ENCODE results near the gene IRF2.
"Not testable (repeated sequence)": the region's sequence is repeated elsewhere in the genome, so short reads cannot be mapped to it uniquely, and the experiment has no call there.

IRF2 gene

GRCh38 chr4:184343502-184344177 lies 130.7 kb downstream of the IRF2 start:
- H3K4me3 ChIP-seq (ENCODE audit: low read length): no peak overlapping the region
- DNase-seq (ENCODE audit: low read depth, low spot score): no peak

DNA sequence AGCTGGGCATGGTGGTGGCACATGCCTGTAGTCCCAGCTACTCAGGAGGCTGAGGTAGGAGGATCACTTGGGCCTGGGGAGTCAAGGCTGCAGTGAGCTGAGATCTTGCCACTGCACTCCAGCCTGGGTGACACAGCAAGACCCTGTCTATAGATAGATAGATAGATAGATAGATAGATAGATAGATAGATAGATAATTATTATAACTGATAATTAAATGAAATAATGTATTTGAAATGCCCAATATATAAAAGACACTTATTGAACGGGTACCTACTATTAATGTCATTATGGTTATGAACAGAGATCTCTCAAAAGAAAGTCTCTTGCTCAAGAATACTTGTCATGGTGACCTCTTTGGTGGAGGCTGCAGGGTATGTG lies 131.5 kb downstream of the IRF2 start:
- not testable (repeated sequence) for DNase-seq (ENCODE audit: low read depth, low spot score); H3K4me3 ChIP-seq (ENCODE audit: low read length)

- H3K4me3 ChIP-seq (ENCODE audit: low read length): no peak overlapping the region
- no peak for DNase-seq (ENCODE audit: low read depth, low spot score)
Measured at GRCh38 chr4:184342167-184342856, 132.0 kb downstream of the IRF2 start.

GRCh38 chr4:184339398-184340193 lies 134.8 kb downstream of the IRF2 start:
- DNase-seq (ENCODE audit: low read depth, low spot score); H3K4me3 ChIP-seq (ENCODE audit: low read length): not testable (repeated sequence)

DNA sequence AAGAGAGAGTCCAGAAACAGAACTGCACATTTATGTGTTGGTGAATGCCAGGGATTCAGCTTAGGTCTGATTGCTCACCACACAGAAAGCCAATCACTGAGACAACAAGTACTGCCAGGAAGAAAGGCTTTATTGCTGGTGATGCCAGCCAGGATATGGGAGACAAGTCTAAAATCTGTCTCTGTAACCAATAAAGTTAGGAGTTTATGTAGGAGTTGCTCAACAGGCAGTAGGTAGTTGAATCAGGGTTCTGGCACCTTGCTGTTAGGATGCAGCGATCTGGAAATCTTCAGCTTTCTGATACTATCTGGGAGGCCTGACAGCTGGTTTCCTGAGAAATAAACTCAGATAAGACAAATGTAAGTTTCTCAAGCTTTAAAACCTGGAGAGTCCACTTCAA lies 136.4 kb downstream of the IRF2 start:
- no peak overlapping the region for H3K4me3 ChIP-seq (ENCODE audit: low read length)
- DNase-seq (ENCODE audit: low read depth, low spot score): no peak
